ENCODE results near the gene HS1BP3.

Gene HS1BP3

GRCh38 chr2:20594048-20594750 is 56.7 kb downstream of the HS1BP3 start:
- peaks cover 2% of the 10 kb centered on the region for H3K4me1 ChIP-seq (ENCODE audit: control insufficient read depth, insufficient read depth, low read length)
- H3K4me3 ChIP-seq (ENCODE audit: low read depth, low read length), result no peak overlapping the region
- H3K27me3 ChIP-seq (ENCODE audit: control insufficient read depth, insufficient read depth, low read length), result peaks cover 2% of the 10 kb centered on the region
- H3K9ac ChIP-seq (ENCODE audit: low read depth, low read length), result no peak overlapping the region
- H3K36me3 ChIP-seq (ENCODE audit: control insufficient read depth, insufficient read depth, low read length), result no peaks in the 10 kb centered on the region
- no peaks in the 10 kb centered on the region for H3K9me3 ChIP-seq (ENCODE audit: control insufficient read depth, insufficient read depth, low read length)

GRCh38 chr2:20593072-20594034 is 57.5 kb downstream of the HS1BP3 start:
- H3K4me1 ChIP-seq (ENCODE audit: control insufficient read depth, insufficient read depth, low read length), result peaks cover 2% of the 10 kb centered on the region
- no peak overlapping the region for H3K4me3 ChIP-seq (ENCODE audit: low read depth, low read length)

GRCh38 chr2:20592106-20593071 is 58.5 kb downstream of the HS1BP3 start:
- no peaks in the 10 kb centered on the region for H3K36me3 ChIP-seq (ENCODE audit: control insufficient read depth, insufficient read depth, low read length)
- peaks cover 2% of the 10 kb centered on the region for H3K27me3 ChIP-seq (ENCODE audit: control insufficient read depth, insufficient read depth, low read length)
- no peak overlapping the region for H3K9ac ChIP-seq (ENCODE audit: low read depth, low read length)
- peaks cover 2% of the 10 kb centered on the region for H3K4me1 ChIP-seq (ENCODE audit: control insufficient read depth, insufficient read depth, low read length)
- no peak overlapping the region for H3K4me3 ChIP-seq (ENCODE audit: low read depth, low read length)
- H3K9me3 ChIP-seq (ENCODE audit: control insufficient read depth, insufficient read depth, low read length), result no peaks in the 10 kb centered on the region

More at GRCh38 chr2:20593072-20594034, 57.5 kb downstream of the HS1BP3 start:
- Histone ChIP-seq H3K36me3 (ENCODE audit: control insufficient read depth, insufficient read depth, low read length) (no peaks in the 10 kb centered on the region), H3K9ac (ENCODE audit: low read depth, low read length) (no peak overlapping the region), H3K27me3 (ENCODE audit: control insufficient read depth, insufficient read depth, low read length) (peaks cover 2% of the 10 kb centered on the region), H3K9me3 (ENCODE audit: control insufficient read depth, insufficient read depth, low read length) (no peaks in the 10 kb centered on the region)

GRCh38 chr2:20590704-20591515 is 60.0 kb downstream of the HS1BP3 start:
- H3K9me3 ChIP-seq (ENCODE audit: control insufficient read depth, insufficient read depth, low read length), result no peaks in the 10 kb centered on the region
- no peak overlapping the region for H3K4me3 ChIP-seq (ENCODE audit: low read depth, low read length)
- no peak overlapping the region for H3K9ac ChIP-seq (ENCODE audit: low read depth, low read length)
- no peaks in the 10 kb centered on the region for H3K36me3 ChIP-seq (ENCODE audit: control insufficient read depth, insufficient read depth, low read length)
- H3K4me1 ChIP-seq (ENCODE audit: control insufficient read depth, insufficient read depth, low read length), result peaks cover 2% of the 10 kb centered on the region
- H3K27me3 ChIP-seq (ENCODE audit: control insufficient read depth, insufficient read depth, low read length), result peaks cover 2% of the 10 kb centered on the region

- no peak overlapping the region for H3K9ac ChIP-seq (ENCODE audit: low read depth, low read length)
- H3K9me3 ChIP-seq (ENCODE audit: control insufficient read depth, insufficient read depth, low read length), result no peaks in the 10 kb centered on the region
- peaks cover 5% of the 10 kb centered on the region for H3K4me1 ChIP-seq (ENCODE audit: control insufficient read depth, insufficient read depth, low read length)
- H3K27me3 ChIP-seq (ENCODE audit: control insufficient read depth, insufficient read depth, low read length), result peaks cover 2% of the 10 kb centered on the region
- no peaks in the 10 kb centered on the region for H3K36me3 ChIP-seq (ENCODE audit: control insufficient read depth, insufficient read depth, low read length)
- no peak overlapping the region for H3K4me3 ChIP-seq (ENCODE audit: low read depth, low read length)
Observed at GRCh38 chr2:20589975-20590703, 60.8 kb downstream of the HS1BP3 start.

- H3K4me1 ChIP-seq (ENCODE audit: control insufficient read depth, insufficient read depth, low read length), result peaks cover 11% of the 10 kb centered on the region
- H3K4me3 ChIP-seq (ENCODE audit: low read depth, low read length), result no peak overlapping the region
- no peaks in the 10 kb centered on the region for H3K9me3 ChIP-seq (ENCODE audit: control insufficient read depth, insufficient read depth, low read length)
- H3K36me3 ChIP-seq (ENCODE audit: control insufficient read depth, insufficient read depth, low read length), result no peaks in the 10 kb centered on the region
- H3K9ac ChIP-seq (ENCODE audit: low read depth, low read length), result no peak overlapping the region
- peaks cover 2% of the 10 kb centered on the region for H3K27me3 ChIP-seq (ENCODE audit: control insufficient read depth, insufficient read depth, low read length)
Observed at GRCh38 chr2:20588918-20589871, 61.7 kb downstream of the HS1BP3 start.

GRCh38 chr2:20585710-20586594 is 64.9 kb downstream of the HS1BP3 start:
- Histone ChIP-seq H3K9me3 (ENCODE audit: control insufficient read depth, insufficient read depth, low read length) (no peaks in the 10 kb centered on the region), H3K36me3 (ENCODE audit: control insufficient read depth, insufficient read depth, low read length) (no peaks in the 10 kb centered on the region), H3K4me1 (ENCODE audit: control insufficient read depth, insufficient read depth, low read length) (peaks cover 8% of the 10 kb centered on the region), H3K4me3 (ENCODE audit: low read depth, low read length) (no peak overlapping the region), H3K27me3 (ENCODE audit: control insufficient read depth, insufficient read depth, low read length) (no peaks in the 10 kb centered on the region), H3K9ac (ENCODE audit: low read depth, low read length) (no peak overlapping the region)

GRCh38 chr2:20585359-20585709 is 65.6 kb downstream of the HS1BP3 start:
- H3K27me3 ChIP-seq (ENCODE audit: control insufficient read depth, insufficient read depth, low read length), result no peaks in the 10 kb centered on the region
- peaks cover 8% of the 10 kb centered on the region for H3K4me1 ChIP-seq (ENCODE audit: control insufficient read depth, insufficient read depth, low read length)

More at GRCh38 chr2:20585359-20585709, 65.6 kb downstream of the HS1BP3 start:
- Histone ChIP-seq H3K36me3 (ENCODE audit: control insufficient read depth, insufficient read depth, low read length) (no peaks in the 10 kb centered on the region), H3K4me3 (ENCODE audit: low read depth, low read length) (no peak overlapping the region), H3K9ac (ENCODE audit: low read depth, low read length) (no peak overlapping the region), H3K9me3 (ENCODE audit: control insufficient read depth, insufficient read depth, low read length) (no peaks in the 10 kb centered on the region)
